CD4-positive, alpha-beta T cell treated with Interleukin-1 beta for 1 hour (primary cell): ENCODE results near the gene SUSD4.

Experiments used
- DNase-seq, 2 donors: peaks; one replicate each; pipeline ENCODE4 v3.0.0-alpha.2; 2020 to 2022

Gene SUSD4

GRCh38 chr1:223326776-223327175, 37.2 kb downstream of the SUSD4 start:
- no peak for DNase-seq

- no peak for DNase-seq
Measured at GRCh38 chr1:223323491-223324484, 40.2 kb downstream of the SUSD4 start.

- DNase-seq, result no peak
Measured at GRCh38 chr1:223322868-223323267, 41.1 kb downstream of the SUSD4 start.

- DNase-seq, result no peak
Measured at GRCh38 chr1:223320959-223321358, 43.0 kb downstream of the SUSD4 start.

GRCh38 chr1:223319905-223320580, 43.9 kb downstream of the SUSD4 start:
- no peak for DNase-seq

- DNase-seq, result no peak
Measured at GRCh38 chr1:223319398-223319797, 44.6 kb downstream of the SUSD4 start.

GRCh38 chr1:223316082-223316481, 47.9 kb downstream of the SUSD4 start:
- DNase-seq, result no peak

- DNase-seq, result no peak
Measured at GRCh38 chr1:223315665-223316064, 48.3 kb downstream of the SUSD4 start.

GRCh38 chr1:223313415-223313754, 50.6 kb downstream of the SUSD4 start:
- DNase-seq, result no peak

GRCh38 chr1:223312705-223313414, 51.1 kb downstream of the SUSD4 start:
- DNase-seq, result no peak

- no peak for DNase-seq
Measured at GRCh38 chr1:223312273-223312672, 51.7 kb downstream of the SUSD4 start.

GRCh38 chr1:223311826-223312225, 52.1 kb downstream of the SUSD4 start:
- no peak for DNase-seq

- no peak for DNase-seq
Measured at GRCh38 chr1:223308136-223308535, 55.8 kb downstream of the SUSD4 start.

- DNase-seq, result no peak
Measured at GRCh38 chr1:223307544-223307943, 56.4 kb downstream of the SUSD4 start.

- no peak for DNase-seq
Measured at GRCh38 chr1:223304931-223305330, 59.0 kb downstream of the SUSD4 start.

- no peak for DNase-seq
Measured at GRCh38 chr1:223301371-223301770, 62.6 kb downstream of the SUSD4 start.

- no peak for DNase-seq
Measured at GRCh38 chr1:223299553-223299952, 64.4 kb downstream of the SUSD4 start.

GRCh38 chr1:223298701-223299100, 65.3 kb downstream of the SUSD4 start:
- DNase-seq, result no peak

- DNase-seq, result no peak
Measured at GRCh38 chr1:223297800-223298199, 66.2 kb downstream of the SUSD4 start.

GRCh38 chr1:223291796-223292195, 72.2 kb downstream of the SUSD4 start:
- DNase-seq, result no peak

- no peak for DNase-seq
Measured at GRCh38 chr1:223290397-223290796, 73.6 kb downstream of the SUSD4 start.

GRCh38 chr1:223289621-223290020, 74.4 kb downstream of the SUSD4 start:
- no peak for DNase-seq

- no peak for DNase-seq
Measured at GRCh38 chr1:223288826-223289225, 75.2 kb downstream of the SUSD4 start.

- no peak for DNase-seq
Measured at GRCh38 chr1:223285452-223285851, 78.5 kb downstream of the SUSD4 start.
